Mononuclear cell (primary cell): ENCODE results near the gene MSRB1. TPM values are rescaled to one million over a fixed set of nuclear protein-coding genes. Genes with fewer than 3 reads are reported as not detected.
"Not testable (repeated sequence)": the region's sequence is repeated elsewhere in the genome, so short reads cannot be mapped to it uniquely, and the experiment has no call there.

Experiments used
- H3K27me3 ChIP-seq: 2 replicates; pipeline ENCODE4 v1.6.0; 2011; ENCODE audit warnings: low read length, control low read depth; ENCODE audit not compliant: insufficient read depth
- H3K4me1 ChIP-seq: 2 replicates; pipeline ENCODE4 v1.5.1; 2011; ENCODE audit warnings: mild to moderate bottlenecking, low read length, control low read depth; ENCODE audit not compliant: insufficient read depth
- H3K4me3 ChIP-seq: 2 replicates; pipeline ENCODE4 v1.5.1; 2011; ENCODE audit warnings: mild to moderate bottlenecking, low read length, moderate library complexity
- H3K9me3 ChIP-seq: 2 replicates; pipeline ENCODE4 v1.5.1; 2011; ENCODE audit warnings: low read depth, mild to moderate bottlenecking, control low read depth, low read length
- total RNA-seq: library from RNA; depleted of rRNA; stranded (reverse); fragments of >200 nt; gene quantifications from one replicate; pipeline ENCODE4 v1.2.3, GENCODE V29; 2012

MSRB1 gene
- total RNA-seq, 1 donor = 5.8 TPM

DNA sequence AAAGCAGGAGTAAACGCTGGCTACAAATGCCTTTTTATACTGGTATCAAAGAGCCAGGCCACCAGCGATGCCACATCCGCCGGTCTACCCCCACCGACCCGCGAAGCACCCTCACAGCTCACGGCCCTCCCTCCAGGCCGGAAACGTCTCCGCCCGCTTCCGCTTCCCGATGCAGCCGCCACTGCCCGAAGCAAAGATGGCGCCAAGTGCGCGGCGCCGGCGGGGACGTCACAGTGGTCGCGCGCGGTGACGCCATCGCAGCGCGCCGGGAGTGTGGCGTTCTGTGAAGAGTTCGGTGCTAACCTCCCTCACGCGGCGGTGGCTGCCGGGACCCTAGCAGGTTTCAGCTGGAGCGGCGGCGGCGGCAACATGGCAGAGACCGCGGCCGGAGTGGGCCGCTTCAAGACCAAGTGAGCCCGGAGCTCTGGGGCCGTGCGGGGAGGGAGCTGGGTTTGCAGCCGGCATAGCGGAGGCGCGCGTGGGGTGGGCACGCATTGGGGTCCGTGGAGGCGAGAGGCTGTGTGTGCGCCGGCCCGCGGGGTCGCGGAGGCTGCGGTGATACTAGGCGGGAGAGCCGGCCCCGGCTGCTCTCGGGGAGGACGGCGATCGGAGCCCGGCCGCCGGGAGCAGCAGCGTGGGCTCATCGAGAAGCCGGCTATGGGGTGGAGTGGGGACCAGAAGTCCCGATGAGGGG, 28.9 kb upstream of the MSRB1 start, which contains the start of gene TBL3:
TBL3 (plus strand) TSS at position 258 of the 694 bp plus-strand sequence; CDS start at position 370, 112 bp downstream.
- Histone ChIP-seq H3K9me3 (no peaks in the 10 kb centered on the region), H3K4me1 (peaks cover 19% of the 10 kb centered on the region), H3K27me3 (no peaks in the 10 kb centered on the region), H3K4me3 (peak within 1 kb of the TSS; percentile 80)

DNA sequence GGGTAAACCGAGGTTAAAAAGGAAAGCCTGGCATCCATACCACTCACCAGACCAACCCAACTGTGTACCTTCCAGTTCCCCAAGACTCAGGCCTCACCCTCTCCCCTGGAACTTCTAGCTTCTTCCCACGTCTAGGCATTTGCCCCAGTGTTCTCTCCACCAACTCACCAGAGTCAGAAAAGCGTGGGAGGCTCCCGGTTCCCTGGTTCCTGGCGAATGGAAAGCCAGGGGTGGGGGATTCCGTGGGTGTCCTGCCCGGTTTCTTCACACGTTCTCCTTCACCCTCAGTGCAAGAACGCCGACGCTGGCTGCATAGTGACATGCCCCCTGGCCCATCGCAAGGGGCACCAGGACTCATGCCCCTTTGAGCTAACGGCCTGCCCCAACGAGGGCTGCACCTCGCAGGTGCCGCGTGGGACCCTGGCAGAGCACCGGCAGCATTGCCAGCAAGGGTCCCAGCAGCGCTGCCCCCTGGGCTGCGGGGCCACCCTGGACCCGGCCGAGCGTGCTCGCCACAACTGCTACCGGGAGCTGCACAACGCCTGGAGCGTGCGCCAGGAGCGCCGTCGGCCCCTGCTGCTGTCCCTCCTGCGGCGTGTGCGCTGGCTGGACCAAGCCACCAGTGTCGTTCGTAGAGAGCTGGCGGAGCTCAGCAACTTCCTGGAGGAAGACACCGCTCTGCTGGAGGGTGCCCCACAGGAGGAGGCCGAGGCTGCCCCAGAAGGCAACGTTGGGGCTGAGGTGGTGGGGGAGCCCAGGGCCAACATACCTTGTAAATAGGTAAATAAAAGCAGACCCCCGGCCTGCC, 25.4 kb upstream of the MSRB1 start:
- Histone ChIP-seq H3K27me3 (no peaks in the 10 kb centered on the region), H3K4me3 (no peak overlapping the region), H3K9me3 (no peaks in the 10 kb centered on the region), H3K4me1 (peaks cover 38% of the 10 kb centered on the region)

DNA sequence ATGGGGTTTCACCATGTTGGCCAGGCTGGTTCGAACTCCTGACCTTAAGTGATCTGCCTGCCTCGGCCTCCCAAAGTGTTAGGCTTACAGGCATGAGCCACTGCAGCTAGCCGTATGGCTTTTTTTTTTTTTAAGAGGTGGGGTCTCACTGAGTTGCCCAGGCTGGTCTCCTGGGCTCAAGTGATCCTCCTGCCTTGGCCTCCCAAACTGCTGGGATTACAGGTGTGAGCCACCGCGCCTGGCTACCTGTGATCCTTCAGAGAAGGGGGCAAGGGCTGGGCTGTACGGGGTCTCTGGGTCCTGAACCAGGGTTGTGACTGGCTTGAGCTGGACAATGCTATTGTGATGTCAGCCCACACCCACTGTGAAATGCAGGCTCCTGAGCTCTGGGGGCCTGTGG, 23.5 kb upstream of the MSRB1 start, which contains the start of gene RNF151:
RNF151 (plus strand) TSS at position 397 of the 400 bp plus-strand sequence. CDS start 26 bp downstream, outside the sequence.
- H3K27me3 ChIP-seq = no peaks in the 10 kb centered on the region
- no peaks in the 10 kb centered on the region for H3K9me3 ChIP-seq
- peaks cover 38% of the 10 kb centered on the region for H3K4me1 ChIP-seq
- H3K4me3 ChIP-seq = no peak within 1 kb of the TSS

DNA sequence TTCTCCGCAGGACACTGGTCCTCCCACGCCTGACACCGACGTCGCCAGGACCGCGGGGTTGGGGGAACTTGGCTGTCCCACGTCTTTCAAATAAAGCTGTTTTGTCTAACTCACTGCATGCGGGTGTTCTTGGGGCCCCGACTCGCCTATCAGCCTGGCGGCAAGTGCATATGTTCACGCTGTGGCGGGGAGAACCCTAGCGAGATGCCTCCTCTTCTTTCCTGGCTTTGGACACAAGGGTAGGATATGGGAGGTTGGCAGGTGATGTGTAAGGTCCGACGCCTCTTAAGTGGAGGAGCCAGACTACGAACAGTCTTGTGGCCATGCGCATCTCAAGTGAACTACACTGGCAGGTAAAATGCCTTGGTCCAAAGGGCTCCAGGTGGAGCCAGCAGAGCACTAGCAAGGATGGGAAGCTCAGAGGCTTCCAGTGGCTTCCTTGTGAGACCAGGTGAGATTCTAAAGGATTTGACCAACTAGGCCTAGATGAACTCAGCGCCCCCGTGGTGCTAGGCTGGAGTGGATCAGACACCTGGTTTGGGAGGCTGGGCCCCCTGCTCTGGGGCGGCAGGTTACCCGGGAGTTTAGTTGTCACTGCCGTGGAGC, 22.5 kb upstream of the MSRB1 start:
- no peaks in the 10 kb centered on the region for H3K27me3 ChIP-seq
- H3K9me3 ChIP-seq = no peaks in the 10 kb centered on the region
- H3K4me1 ChIP-seq = peaks cover 37% of the 10 kb centered on the region
- H3K4me3 ChIP-seq = peak overlapping the region; percentile 76

DNA sequence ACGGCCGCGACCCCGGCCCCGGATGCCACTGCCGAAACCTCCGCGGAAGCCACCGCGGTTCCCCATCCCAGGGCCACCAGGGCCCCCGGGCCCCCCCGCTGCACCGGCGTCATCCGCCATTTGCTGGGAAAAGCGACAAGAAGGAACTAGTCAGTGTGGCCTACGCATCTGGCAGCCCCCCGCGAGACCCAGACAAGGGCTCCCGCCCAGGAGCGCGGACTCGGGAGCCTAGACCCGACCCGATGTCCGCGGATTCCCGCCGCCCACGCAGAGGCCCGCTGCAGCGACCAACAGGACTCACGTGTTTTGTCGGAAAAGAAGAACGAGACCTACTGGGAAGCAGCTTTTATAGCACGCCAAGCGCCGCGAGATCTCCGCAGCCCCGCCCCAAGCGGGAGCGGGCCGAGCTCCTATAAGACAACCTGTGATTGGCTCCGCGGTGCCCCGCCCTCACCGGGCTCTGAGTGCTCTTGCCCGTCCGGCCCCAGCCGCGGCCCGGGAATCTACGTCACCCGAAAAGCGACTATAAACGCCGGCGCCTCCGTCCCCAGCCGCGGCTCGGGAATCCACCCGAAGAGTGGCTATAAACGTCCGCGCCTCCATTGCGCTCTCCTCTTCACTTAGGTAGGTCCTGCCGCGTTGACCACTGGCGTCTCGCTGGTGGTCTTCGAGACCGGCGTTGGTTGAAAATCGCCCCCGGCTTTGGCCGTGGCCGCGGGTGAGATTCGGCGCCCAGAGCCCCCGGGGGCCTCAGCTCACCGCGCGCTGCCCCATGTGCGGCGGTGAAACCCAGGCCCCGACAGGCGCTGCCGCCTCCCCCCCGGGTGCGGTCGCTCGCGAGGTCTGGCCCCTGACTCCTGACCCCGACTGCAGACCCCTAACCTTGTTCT, 21.8 kb upstream of the MSRB1 start, which contains the start of gene RPS2:
RPS2 (minus strand) TSS at position 321 of the 890 bp plus-strand sequence; CDS start at position 120, 201 bp downstream.
- Histone ChIP-seq H3K27me3 (no peaks in the 10 kb centered on the region), H3K4me3 (peak within 1 kb of the TSS; percentile 76), H3K4me1 (peaks cover 43% of the 10 kb centered on the region), H3K9me3 (no peaks in the 10 kb centered on the region)

DNA sequence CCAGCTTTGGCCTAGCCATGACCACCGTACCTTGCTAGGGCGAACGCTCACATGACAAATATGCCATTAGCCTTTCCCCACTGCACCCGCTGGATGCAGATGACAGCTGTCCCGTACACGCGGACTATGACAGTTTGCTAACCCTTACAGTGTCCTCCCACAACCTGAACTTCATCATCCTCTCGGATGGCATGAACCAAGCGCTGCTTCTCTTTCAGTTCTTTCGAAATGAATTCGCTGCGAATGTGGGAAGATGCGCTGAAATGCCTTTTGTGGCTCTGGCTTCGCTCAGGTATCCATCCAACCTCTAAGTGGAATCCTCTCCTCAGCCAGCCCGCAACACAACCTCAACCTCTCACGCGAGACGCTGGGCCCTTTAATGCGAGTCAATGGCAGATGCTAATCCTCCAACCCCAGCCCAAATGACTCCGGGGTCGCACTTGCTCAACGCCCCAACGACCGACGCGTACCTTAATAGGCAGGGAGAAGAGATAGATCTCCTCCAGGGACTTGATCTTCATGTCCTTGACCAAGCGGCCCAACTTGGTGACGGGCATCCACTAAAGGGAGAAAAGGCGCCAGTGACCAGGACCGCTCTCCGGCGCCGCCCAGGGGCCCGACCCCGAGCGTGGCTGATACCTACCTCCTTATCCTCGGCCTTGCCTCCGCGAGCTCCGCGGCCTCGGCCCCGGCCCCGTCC, 21.0 kb upstream of the MSRB1 start:
- H3K4me1 ChIP-seq = peaks cover 46% of the 10 kb centered on the region
- H3K4me3 ChIP-seq = peak overlapping the region; percentile 76

GRCh38 chr16:1962161-1963153, 19.5 kb upstream of the MSRB1 start:
- not testable (repeated sequence) for H3K9me3 ChIP-seq, H3K27me3 ChIP-seq, H3K4me3 ChIP-seq
- peaks cover 50% of the 10 kb centered on the region for H3K4me1 ChIP-seq

More for the DNA sequence above, 21.0 kb upstream of the MSRB1 start:
- H3K27me3 ChIP-seq = no peaks in the 10 kb centered on the region
- no peaks in the 10 kb centered on the region for H3K9me3 ChIP-seq

DNA sequence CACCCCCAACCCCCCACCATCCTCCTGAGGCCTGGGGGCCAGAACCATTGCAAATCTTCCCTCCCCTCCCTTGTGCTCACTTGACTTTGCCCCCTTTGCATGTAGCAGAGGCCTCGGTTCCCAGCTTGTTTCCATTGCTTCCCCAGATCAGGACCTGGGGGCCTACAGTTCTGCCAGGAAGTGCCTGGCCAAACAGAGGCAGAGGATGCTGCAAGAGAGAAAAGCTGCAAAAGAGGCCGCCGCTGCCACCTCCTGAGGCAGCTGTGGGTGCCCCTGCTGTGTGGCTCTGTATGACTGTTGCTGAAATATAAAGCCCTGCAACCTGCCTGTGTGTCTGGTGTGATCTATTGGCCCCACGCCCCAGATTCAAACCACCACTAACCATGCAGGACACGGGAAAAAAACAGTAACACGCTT, 18.7 kb upstream of the MSRB1 start:
- H3K4me3 ChIP-seq = no peak overlapping the region
- H3K9me3 ChIP-seq = no peaks in the 10 kb centered on the region
- no peaks in the 10 kb centered on the region for H3K27me3 ChIP-seq
- H3K4me1 ChIP-seq = peaks cover 50% of the 10 kb centered on the region

DNA sequence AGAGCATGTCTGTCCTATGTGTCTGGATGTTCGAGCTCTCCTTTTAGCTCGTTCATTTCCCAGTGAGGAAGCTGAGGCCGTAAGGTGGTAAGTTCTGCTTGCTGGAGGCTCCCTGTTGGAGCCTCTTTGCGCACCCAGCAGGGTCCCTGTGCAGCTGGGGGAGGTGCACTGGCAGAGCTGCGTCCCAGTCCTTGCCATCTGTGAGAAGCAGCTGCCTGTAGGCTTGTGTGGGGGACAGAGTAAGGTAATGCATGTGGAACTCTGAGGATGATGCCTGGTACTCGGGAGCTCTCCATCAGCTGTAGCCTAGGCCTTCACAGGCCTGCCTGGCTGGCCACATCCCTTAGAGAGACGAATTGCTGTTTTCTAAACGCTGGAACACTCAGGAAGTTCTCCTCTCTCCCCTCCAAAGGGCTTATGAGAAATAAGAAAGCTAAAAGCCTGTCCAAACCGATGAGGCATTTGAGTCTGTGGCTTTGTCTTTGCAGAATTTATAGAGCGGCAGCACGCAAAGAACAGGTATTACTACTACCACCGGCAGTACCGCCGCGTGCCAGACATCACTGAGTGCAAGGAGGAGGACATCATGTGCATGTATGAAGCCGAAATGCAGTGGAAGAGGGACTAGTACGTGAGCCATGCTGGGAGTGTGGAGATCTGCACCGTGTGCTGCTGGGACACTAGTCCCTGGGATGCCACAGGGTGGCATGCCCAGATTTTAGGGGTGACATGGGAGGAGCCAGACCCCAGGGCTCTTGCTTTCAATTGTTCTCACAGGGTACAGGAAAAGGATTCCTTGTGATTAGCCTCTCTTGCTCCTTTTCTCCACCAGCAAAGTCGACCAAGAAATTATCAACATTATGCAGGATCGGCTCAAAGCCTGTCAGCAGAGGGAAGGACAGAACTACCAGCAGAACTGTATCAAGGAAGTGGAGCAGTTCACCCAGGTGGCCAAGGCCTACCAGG, 17.9 kb upstream of the MSRB1 start:
- Histone ChIP-seq H3K27me3 (no peaks in the 10 kb centered on the region), H3K4me3 (no peak overlapping the region), H3K4me1 (peaks cover 48% of the 10 kb centered on the region), H3K9me3 (no peaks in the 10 kb centered on the region)

DNA sequence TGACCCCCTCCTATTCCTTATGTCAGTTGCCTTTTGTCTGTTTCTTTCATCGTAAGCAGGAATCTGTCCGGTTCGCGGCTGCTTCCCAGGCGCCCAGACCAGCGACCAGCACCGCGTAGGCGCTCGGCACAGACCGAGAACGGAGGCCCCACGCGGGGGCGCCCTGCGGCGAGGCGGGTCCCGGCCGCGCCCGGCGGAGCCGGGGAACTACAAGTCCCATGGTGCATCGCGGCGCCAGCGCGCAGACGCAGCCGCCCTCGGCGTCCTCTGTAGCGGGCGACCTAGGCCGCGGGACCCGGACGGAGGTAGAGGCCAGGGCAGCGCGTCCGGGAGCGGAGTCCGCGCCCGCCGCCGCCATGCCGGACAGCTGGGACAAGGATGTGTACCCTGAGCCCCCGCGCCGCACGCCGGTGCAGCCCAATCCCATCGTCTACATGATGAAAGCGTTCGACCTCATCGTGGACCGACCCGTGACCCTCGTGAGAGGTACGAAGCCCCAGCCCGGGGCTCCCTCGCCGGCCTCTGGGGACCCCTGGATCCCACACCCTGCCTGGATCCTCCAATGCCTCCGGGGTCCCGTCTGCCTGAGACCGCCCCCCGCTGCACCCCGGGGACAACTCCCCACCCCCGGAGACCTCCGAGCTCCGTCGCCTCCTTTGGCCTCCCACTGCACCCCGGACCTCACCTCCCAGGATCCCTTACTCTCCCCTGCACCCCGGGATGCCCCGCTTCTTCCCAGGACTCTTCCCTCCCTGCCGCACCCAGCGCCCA, 16.5 kb upstream of the MSRB1 start, which contains the start of gene NDUFB10:
NDUFB10 (plus strand) TSS at position 270 of the 771 bp plus-strand sequence; CDS start at position 357, 87 bp downstream.
- no peaks in the 10 kb centered on the region for H3K27me3 ChIP-seq
- H3K9me3 ChIP-seq = no peaks in the 10 kb centered on the region
- peaks cover 40% of the 10 kb centered on the region for H3K4me1 ChIP-seq
- H3K4me3 ChIP-seq = peak within 1 kb of the TSS; percentile 71

- H3K4me1 ChIP-seq = peaks cover 35% of the 10 kb centered on the region
- no peaks in the 10 kb centered on the region for H3K27me3 ChIP-seq
- H3K9me3 ChIP-seq = no peaks in the 10 kb centered on the region
- H3K4me3 ChIP-seq = no peak overlapping the region
Observed at GRCh38 chr16:1958715-1959268, 15.8 kb upstream of the MSRB1 start.
